SJSA1 (cell line): ENCODE data around the gene TAF4. TPM values are rescaled to one million over a fixed set of nuclear protein-coding genes. Genes with fewer than 3 reads are reported as not detected.
A peak's percentile ranks its signal among the peaks of the same experiment; 100 is the strongest.
"Not testable (repeated sequence)": the region's sequence is repeated elsewhere in the genome, so short reads cannot be mapped to it uniquely, and the experiment has no call there.

ENCODE experiments used
- DNase-seq, 2 experiments: peaks; one replicate each; pipeline ENCODE4 v3.0.0-alpha.2; 2015 to 2020; ENCODE audit warnings: low spot score in 2 of 2, low read depth in 1 of 2
- H3K27ac ChIP-seq: fragments of 250-450 bp; sonication (Bioruptor Pico); 2 replicates; pipeline ENCODE4 v1.5.1; 2020; ENCODE audit warnings: mild to moderate bottlenecking, moderate library complexity
- H3K27me3 ChIP-seq: fragments of 250-450 bp; sonication (Bioruptor Pico); replicated peaks from 2 replicates; pipeline ENCODE4 v1.5.1; 2020; ENCODE audit warnings: mild to moderate bottlenecking, moderate library complexity
- H3K36me3 ChIP-seq: fragments of 250-450 bp; sonication (Bioruptor Pico); 2 replicates; pipeline ENCODE4 v1.5.1; 2020; ENCODE audit warnings: mild to moderate bottlenecking
- H3K4me1 ChIP-seq: fragments of 250-450 bp; sonication (Bioruptor Pico); replicated peaks from 2 replicates; pipeline ENCODE4 v1.6.1; 2021; ENCODE audit warnings: mild to moderate bottlenecking
- H3K4me3 ChIP-seq: fragments of 250-450 bp; sonication (Bioruptor Pico); 2 replicates; pipeline ENCODE4 v1.5.1; 2020; ENCODE audit warnings: mild to moderate bottlenecking
- H3K9me3 ChIP-seq: fragments of 250-450 bp; sonication (Bioruptor Pico); replicated peaks from 2 replicates; pipeline ENCODE4 v1.5.1; 2020; ENCODE audit warnings: mild to moderate bottlenecking
- total RNA-seq: library from RNA; depleted of rRNA; stranded (reverse); fragments of >200 nt; shearing (Covaris generic); gene quantifications from 2 replicates; pipeline ENCODE4 v1.2.3, GENCODE V29; 2014

The TAF4 gene
- total RNA-seq, 1 experiment from 2014 or later, result 7.1 TPM

GRCh38 chr20:62089393-62089792 lies 23.7 kb upstream of the TAF4 start:
- no peaks in the 10 kb centered on the region for H3K36me3 ChIP-seq
- peaks cover 3% of the 10 kb centered on the region; the same call in 1 of the 2 replicates for H3K27me3 ChIP-seq
- H3K9me3 ChIP-seq, result 0 out of 2 replicates have a peak, but pooled peaks cover 3% of the 10 kb centered on the region
- H3K4me1 ChIP-seq, result peaks cover 7% of the 10 kb centered on the region
- DNase-seq, result no peak
- no peak overlapping the region for H3K4me3 ChIP-seq
- H3K27ac ChIP-seq, result no peak overlapping the region

- Histone ChIP-seq H3K36me3 (no peaks in the 10 kb centered on the region), H3K4me1 (peaks cover 7% of the 10 kb centered on the region), H3K27ac (no peak overlapping the region)
Observed at GRCh38 chr20:62088258-62089127, 22.8 kb upstream of the TAF4 start.

GRCh38 chr20:62087632-62088031 lies 22.0 kb upstream of the TAF4 start:
- Histone ChIP-seq H3K9me3 (0 out of 2 replicates have a peak, but pooled peaks cover 3% of the 10 kb centered on the region), H3K36me3 (no peaks in the 10 kb centered on the region), H3K4me3 (no peak overlapping the region), H3K27me3 (peaks cover under 1% of the 10 kb centered on the region; the same call in 1 of the 2 replicates), H3K27ac (no peak overlapping the region), H3K4me1 (peaks cover 7% of the 10 kb centered on the region)
- no peak for DNase-seq

More at GRCh38 chr20:62088258-62089127, 22.8 kb upstream of the TAF4 start:
- Histone ChIP-seq H3K4me3 (no peak overlapping the region), H3K27me3 (peaks cover 3% of the 10 kb centered on the region; the same call in 1 of the 2 replicates), H3K9me3 (0 out of 2 replicates have a peak, but pooled peaks cover 3% of the 10 kb centered on the region)
- DNase-seq, result peak; percentile 83 to 84

GRCh38 chr20:62087227-62087626 lies 21.5 kb upstream of the TAF4 start:
- Histone ChIP-seq H3K27me3 (no peaks in the 10 kb centered on the region; the same call in 1 of the 2 replicates), H3K4me1 (peaks cover 7% of the 10 kb centered on the region), H3K27ac (no peak overlapping the region), H3K36me3 (no peaks in the 10 kb centered on the region), H3K9me3 (0 out of 2 replicates have a peak, but pooled peaks cover 3% of the 10 kb centered on the region), H3K4me3 (no peak overlapping the region)
- no peak for DNase-seq

- Histone ChIP-seq H3K27me3 (no peaks in the 10 kb centered on the region; the same call in 1 of the 2 replicates), H3K27ac (no peak overlapping the region), H3K4me1 (peaks cover 7% of the 10 kb centered on the region), H3K4me3 (no peak overlapping the region), H3K9me3 (0 out of 2 replicates have a peak, but pooled peaks cover 3% of the 10 kb centered on the region), H3K36me3 (no peaks in the 10 kb centered on the region)
- DNase-seq, result no peak
Observed at GRCh38 chr20:62085206-62085605, 19.5 kb upstream of the TAF4 start.

GRCh38 chr20:62084224-62084623 lies 18.5 kb upstream of the TAF4 start:
- not testable (repeated sequence) for H3K27ac ChIP-seq

GRCh38 chr20:62083312-62083711 lies 17.6 kb upstream of the TAF4 start:
- Histone ChIP-seq H3K27me3 (no peaks in the 10 kb centered on the region; the same call in 1 of the 2 replicates), H3K27ac (no peak overlapping the region), H3K9me3 (0 out of 2 replicates have a peak, but pooled peaks cover 3% of the 10 kb centered on the region), H3K4me1 (peaks cover 5% of the 10 kb centered on the region), H3K4me3 (no peak overlapping the region), H3K36me3 (no peaks in the 10 kb centered on the region)
- no peak for DNase-seq

More at GRCh38 chr20:62084224-62084623, 18.5 kb upstream of the TAF4 start:
- not testable (repeated sequence) for H3K27me3 ChIP-seq, H3K4me3 ChIP-seq, DNase-seq, H3K4me1 ChIP-seq, H3K36me3 ChIP-seq, H3K9me3 ChIP-seq

- H3K4me1 ChIP-seq, result no peaks in the 10 kb centered on the region
- H3K9me3 ChIP-seq, result peaks cover 5% of the 10 kb centered on the region; the same call in 1 of the 2 replicates
- H3K4me3 ChIP-seq, result no peak overlapping the region
- no peak for DNase-seq
- no peaks in the 10 kb centered on the region for H3K36me3 ChIP-seq
- no peak overlapping the region for H3K27ac ChIP-seq
- no peaks in the 10 kb centered on the region for H3K27me3 ChIP-seq
Observed at GRCh38 chr20:62080249-62080990, 14.7 kb upstream of the TAF4 start.

- Histone ChIP-seq H3K4me3 (no peak overlapping the region), H3K4me1 (no peaks in the 10 kb centered on the region), H3K9me3 (peaks cover 8% of the 10 kb centered on the region), H3K36me3 (no peaks in the 10 kb centered on the region), H3K27me3 (no peaks in the 10 kb centered on the region), H3K27ac (no peak overlapping the region)
- no peak for DNase-seq
Observed at GRCh38 chr20:62079166-62079565, 13.5 kb upstream of the TAF4 start.

- H3K36me3 ChIP-seq, result no peaks in the 10 kb centered on the region
- H3K27me3 ChIP-seq, result no peaks in the 10 kb centered on the region
- peaks cover 20% of the 10 kb centered on the region for H3K9me3 ChIP-seq
- H3K27ac ChIP-seq, result no peak overlapping the region
- DNase-seq, result no peak
- H3K4me3 ChIP-seq, result no peak overlapping the region
- no peaks in the 10 kb centered on the region for H3K4me1 ChIP-seq
Observed at GRCh38 chr20:62073323-62073722, 7.6 kb upstream of the TAF4 start.

- not testable (repeated sequence) for H3K27me3 ChIP-seq, H3K4me1 ChIP-seq, H3K36me3 ChIP-seq, DNase-seq, H3K4me3 ChIP-seq, H3K27ac ChIP-seq
- peaks cover 20% of the 10 kb centered on the region for H3K9me3 ChIP-seq
Observed at GRCh38 chr20:62071669-62072430, 6.2 kb upstream of the TAF4 start.

- no peak overlapping the region for H3K4me3 ChIP-seq
- no peaks in the 10 kb centered on the region for H3K27me3 ChIP-seq
- peaks cover 9% of the 10 kb centered on the region for H3K4me1 ChIP-seq
- DNase-seq, result no peak
- no peak overlapping the region for H3K27ac ChIP-seq
- H3K36me3 ChIP-seq, result peaks cover 3% of the 10 kb centered on the region; the same call in 1 of the 2 replicates
- peaks cover 15% of the 10 kb centered on the region for H3K9me3 ChIP-seq
Observed at GRCh38 chr20:62069741-62070216, 4.1 kb upstream of the TAF4 start.

GRCh38 chr20:62068997-62069396 lies 3.3 kb upstream of the TAF4 start:
- peaks cover 14% of the 10 kb centered on the region for H3K4me1 ChIP-seq
- no peak overlapping the region for H3K4me3 ChIP-seq
- H3K9me3 ChIP-seq, result peaks cover 11% of the 10 kb centered on the region; the same call in 1 of the 2 replicates
- H3K27me3 ChIP-seq, result no peaks in the 10 kb centered on the region
- H3K36me3 ChIP-seq, result peaks cover 7% of the 10 kb centered on the region
- H3K27ac ChIP-seq, result no peak overlapping the region
- DNase-seq, result no peak
